T47D (cell line): ENCODE results near the gene SEC22A.

Experiments
- DNase-seq, 2 experiments: peaks; one replicate each; pipeline versions ENCODE4 v3.0.0 to v3.0.0-alpha.2; 2011 to 2012; ENCODE audit warnings: low read depth in 1 of 2, low spot score in 1 of 2
- JUND ChIP-seq: IDR thresholded peaks from 2 replicates; pipeline ENCODE4 v1.6.1; 2012; ENCODE audit warnings: low read depth
- in situ Hi-C: cut with HindIII; loops from 2 replicates; pipeline ENCODE4 v1.10.0; 2016; ENCODE audit warnings: low sequenced_read_pairs, low pct_unique_long_range_greater_than_20kb

The SEC22A gene, protein sequence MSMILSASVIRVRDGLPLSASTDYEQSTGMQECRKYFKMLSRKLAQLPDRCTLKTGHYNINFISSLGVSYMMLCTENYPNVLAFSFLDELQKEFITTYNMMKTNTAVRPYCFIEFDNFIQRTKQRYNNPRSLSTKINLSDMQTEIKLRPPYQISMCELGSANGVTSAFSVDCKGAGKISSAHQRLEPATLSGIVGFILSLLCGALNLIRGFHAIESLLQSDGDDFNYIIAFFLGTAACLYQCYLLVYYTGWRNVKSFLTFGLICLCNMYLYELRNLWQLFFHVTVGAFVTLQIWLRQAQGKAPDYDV

DNA sequence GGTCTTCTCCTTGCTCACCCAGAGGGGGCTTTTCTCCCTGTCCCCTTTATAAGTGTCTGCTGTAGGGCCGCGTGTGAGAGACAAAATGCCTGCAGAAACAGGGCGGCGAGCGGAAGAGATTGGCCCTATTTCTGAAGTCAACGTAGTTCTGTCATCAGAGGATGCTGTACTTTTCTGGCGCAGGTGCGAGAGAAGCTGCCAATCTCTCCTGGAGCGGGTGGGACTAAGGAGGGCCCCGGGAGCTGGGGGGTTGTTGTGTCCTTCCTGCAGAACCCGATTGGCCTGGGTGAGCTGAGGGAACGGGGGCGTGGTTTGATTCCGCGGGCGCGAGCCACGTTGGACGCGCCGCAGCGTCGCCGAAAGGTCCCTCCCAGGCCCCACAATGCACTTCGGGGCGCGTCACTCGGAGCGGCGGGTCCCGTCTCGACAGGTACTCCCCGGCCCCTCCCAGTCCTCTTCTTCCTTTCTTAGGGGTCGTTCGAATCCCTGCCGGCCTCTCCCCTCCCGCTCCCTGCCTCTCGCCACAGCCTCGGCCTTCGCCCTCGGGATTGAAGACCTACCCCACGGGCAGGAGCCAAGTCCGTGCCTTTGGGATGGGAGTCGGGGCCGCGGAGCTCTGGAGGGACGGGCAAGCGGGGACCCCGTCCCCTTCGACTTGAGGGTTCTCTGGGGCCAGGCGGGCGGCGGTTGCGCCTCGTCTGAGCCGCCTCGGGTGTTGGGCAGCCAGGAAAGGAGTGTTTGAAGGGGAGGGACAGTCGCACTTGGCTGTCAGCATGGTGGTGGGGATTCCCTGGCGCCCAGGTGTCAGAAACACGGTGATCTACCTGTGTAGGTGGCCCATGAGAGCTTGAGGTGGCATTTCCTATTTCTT, at the start of gene SEC22A:
Gene SEC22A, plus strand, starts transcription at position 387 of the 871 bp plus-strand sequence. CDS start 7,275 bp downstream, outside the sequence.
- in situ Hi-C loops = no loop called here
- DNase-seq = peak; percentile 87 to 97
- no peak for TF ChIP-seq JUND

DNA sequence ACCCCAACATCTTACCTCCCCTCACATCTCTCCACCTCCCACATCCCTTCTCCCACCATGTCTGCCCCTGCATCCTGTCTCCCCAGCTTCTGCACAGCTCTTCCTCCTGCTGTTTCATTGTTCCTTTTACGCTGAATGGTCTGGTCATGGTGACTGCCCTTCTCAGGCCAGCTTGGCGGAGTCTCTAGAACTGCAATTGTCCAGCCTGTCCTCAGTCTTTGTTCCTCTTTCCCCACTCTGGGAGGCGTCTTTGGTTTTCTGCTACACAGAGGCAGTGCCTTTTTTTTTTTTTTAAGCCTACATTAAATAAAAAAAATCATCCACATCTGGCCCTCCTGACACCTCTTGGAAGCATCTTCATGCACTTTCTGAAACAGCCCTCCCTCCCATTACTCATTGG, 49.1 kb upstream of the SEC22A start:
- TF ChIP-seq JUND = no peak
- no peak for DNase-seq
- in situ Hi-C loops = no loop called here

DNA sequence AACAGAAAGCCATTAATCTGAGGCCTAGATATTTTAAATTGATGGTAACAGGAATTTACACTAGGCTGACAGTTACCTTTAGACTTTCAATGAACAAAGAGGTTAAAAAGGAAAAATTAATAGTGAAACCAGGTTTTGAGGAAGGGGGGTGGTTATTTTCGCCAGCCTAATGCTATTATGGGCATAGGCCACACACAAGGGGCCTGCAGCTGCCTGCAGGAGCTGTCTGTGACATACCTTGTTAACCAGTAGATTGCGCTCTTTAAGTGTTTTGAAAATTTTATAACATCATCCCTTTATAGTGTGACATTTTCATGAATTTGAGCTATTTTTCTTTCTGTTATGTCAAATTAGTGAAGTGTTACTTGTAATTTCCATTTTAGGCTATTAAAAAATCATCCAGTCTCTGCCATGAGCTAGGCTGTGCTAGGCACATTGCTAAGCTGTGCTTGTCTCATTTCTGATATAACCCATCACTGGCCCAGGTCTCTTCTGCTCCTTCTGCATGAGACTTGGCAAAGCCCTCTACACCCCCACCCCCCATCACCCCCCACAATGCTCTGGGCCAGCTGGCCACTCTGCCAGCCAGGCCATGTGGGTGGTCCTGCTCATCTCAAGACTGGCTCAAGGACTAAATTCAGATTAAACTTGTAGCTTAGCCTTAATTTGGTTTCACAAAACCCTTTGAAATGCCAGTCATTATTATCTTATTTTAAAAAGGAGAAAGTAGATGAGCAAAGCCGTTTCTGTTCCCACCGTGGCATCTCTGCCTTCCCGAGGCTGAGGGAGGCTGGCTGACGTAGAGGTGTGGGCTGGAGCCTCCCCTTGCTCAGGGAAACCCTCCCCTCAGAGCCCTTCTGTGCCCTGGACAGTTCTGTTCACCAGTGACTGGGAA, 48.4 kb upstream of the SEC22A start:
- DNase-seq = no peak
- in situ Hi-C loops = no loop called here
- TF ChIP-seq JUND = no peak

DNA sequence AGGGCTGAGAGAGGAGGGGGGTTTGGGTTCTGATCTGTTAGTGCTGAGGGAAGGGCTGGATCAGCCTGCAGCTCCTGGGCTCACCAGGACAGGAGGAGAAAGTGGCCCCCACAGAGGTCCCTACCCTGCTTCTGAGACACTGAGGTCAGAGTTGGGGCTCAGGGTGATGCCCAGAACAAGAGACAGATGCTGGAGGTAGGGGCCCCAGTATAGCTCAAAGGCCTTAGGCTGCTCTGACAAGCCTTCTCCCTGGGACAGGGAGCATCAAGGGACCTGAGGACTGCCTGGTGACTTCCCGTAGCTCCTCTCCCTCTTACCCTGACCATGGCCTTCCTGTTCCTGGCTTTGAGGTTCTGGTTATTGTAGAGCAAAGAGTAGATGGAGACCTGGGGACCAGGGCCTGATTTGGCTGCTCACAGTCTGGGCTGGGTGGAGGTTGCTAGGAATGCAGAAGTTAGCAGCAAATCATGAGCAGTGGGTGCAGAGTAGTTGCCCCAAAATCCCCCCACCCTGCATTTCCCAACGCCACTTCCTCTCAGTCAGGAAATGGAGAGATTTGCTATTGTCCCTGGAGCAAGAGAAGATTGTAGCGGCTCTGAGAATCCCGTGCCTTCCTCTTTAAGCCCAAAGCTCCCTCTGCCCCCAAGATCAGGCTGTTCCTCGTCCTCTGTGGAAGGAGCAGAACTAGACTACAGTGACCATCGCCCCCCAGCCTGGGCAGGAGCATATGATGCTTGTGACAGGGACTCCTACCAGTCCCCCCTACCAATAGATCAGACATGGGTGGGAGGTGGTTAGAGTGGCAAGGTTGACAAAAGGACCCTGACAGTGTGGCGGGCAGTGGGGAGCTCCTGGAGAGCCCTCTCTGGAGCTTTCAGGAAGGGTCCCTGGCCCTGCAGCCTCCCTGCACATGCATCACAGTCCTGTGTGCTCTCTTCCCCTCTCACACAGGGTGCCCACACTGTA, 47.4 kb upstream of the SEC22A start:
- no peak for TF ChIP-seq JUND
- DNase-seq = no peak
- in situ Hi-C loops = no loop called here

DNA sequence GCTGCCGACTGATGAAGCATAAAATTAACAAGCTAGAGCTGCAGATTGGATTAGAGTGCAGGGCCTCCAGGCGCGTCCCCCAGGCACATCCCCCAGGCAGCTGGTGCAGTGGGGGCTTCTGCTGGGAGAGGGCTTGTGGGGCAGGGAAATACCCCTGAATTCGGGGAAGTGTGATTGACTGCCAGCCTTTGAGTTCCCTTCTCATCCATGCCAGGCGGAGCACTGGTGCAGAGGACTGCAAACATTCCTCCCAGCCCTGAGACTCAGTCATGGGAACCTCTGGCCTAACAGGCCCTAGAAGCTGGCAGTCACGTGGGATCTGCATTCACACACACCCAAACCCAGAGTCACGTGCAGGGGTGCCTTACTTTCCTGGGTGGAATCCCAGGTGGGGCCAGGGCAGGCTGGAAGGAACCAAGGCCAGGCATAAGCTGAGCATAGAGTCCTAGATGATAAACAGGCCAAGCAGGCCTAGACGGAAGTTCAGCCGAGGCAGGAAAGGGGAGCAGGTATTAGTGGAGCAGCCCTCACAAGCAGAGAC, 46.2 kb upstream of the SEC22A start:
- peak in 1 of 2 experiments; percentile 25 for DNase-seq
- no peak for TF ChIP-seq JUND
- in situ Hi-C loops = no loop called here

DNA sequence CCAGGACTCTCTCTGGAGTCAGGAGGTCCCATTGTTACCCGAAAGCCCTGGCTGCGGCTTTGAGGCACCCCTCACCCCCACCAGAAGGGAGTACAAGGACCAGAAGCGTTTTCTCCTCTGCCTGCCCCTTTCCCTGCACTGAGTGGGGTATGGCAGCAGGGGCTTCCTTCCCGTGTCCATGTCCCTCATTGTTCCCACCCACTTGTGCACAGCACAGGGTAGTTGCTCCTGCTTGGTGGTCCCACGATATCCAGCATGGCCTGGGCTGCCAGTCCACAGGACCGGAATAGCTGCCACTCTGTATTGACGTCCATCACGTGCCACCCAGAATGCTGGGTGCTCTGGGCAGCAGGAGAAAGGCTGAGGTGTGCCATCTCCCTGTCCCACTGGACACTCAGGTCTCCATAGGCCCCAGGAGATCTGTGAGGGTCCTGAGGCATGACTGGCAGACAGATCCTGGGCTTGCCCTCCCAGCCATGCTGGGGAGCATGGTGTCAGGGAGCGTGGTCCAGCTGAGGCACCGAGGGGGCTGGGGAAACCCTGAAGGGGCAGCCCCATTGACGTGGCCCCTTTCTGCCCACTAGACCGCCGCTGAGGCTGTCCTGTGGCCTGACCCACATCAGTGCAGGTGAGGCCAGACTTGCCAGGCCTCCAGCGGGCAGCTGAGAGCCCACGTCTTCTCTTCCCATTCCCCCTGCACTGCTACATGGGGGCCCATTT, 45.3 kb upstream of the SEC22A start:
- no peak for DNase-seq
- TF ChIP-seq JUND = no peak
- in situ Hi-C loops = no loop called here

DNA sequence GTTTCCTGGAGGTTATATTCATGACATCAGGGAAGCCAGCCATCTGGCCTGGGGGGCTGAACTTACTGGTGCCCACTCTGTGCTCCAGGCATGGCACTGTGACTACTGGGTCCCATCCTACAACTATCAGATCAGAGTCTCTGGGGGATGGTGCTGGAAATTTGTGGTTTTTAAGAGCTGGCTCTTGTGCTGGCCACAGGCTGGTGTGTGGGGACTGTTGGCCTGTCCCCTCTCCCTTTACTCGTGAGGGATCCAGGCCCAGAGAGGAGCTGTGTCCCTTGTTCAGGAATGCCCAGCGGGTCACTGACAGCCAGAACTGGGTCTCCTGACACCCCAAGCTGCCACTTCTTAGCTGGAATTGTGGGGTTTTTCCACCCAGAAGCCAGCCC, 44.5 kb upstream of the SEC22A start:
- peak in 1 of 2 experiments; percentile 37 for DNase-seq
- in situ Hi-C loops = no loop called here
- no peak for TF ChIP-seq JUND

DNA sequence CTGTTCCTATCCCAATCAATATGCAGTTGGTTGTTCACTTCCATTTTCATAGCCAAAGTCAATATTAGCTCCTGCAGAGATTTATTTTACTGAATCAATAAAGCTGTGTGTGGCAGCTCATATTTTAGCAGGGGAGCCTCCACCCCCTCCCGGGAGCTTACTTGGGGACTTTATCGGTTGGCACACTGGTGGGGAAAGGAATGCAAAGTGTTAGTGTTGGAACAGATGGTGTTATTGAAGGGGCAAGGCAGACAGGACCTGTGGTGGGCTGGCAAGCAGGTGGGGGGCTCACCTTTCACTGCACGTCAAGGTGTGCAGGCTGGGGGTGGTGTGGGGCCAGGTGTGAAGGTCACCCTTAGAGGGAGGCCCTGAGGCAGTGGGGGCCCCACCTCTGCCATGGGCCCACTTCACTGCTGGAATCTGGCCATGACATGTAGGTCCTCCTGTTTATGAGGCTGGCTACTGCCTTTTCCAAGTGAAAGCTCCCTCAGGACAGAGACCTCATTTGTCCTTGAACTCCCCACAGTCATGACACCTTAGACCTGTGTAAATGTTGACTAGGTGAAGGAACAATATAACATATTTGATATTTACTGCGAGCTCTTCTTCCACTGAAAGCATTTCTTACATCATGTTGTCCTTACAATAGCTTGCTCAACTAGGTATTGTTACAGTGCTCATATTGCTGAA, 44.0 kb upstream of the SEC22A start:
- TF ChIP-seq JUND = no peak
- in situ Hi-C loops = no loop called here
- peak; percentile 28 to 59 for DNase-seq

DNA sequence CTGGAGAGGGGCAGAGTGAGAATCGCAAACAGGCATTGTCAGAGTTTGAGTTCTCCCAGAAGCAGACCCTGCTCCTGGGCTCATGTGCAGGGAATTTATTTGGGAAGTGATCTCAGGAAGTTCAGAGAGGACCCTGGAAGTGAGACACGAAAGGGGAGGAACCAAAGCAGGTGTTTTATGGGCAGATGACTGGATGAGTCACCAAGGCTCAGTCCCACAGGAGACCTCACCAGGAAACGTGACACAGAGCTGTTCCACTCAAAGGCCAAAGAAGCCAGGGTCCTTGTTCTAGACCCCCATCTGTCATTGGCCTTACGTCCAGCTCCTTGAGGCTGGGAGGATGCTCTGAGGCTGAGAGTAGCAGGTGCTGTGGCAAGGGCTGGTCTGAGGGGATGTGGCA, 43.4 kb upstream of the SEC22A start:
- in situ Hi-C loops = no loop called here
- DNase-seq = no peak
- TF ChIP-seq JUND = no peak

DNA sequence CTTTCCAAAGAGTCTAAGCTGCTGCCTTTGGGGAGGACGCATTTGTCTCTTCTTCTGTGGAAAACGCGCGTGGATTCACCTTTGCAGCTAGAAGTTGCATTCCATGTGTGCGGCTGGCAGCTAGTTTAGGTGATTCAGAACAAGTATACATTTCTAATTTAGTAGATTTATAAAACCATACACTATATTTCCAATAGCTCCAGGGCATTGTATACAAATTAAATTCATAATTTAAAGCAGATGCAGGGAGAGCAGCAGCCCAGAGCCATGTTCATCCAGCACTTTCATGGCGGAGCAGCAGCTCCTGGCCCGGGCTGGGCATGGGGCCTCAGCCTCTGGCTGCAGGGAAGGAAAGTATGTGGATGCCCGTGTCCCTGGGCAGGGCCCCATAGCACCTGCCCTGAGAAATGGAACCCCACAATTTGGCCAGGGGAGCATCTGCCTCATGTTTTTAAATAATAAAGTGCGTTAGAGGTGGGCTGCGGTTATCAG, 42.8 kb upstream of the SEC22A start:
- DNase-seq = no peak

More for the DNA sequence above, 42.8 kb upstream of the SEC22A start:
- no peak for TF ChIP-seq JUND
- in situ Hi-C loops = no loop called here
